ENCODE measurements around the gene LDB2. TPM values are rescaled to one million over a fixed set of nuclear protein-coding genes. Genes with fewer than 3 reads are reported as not detected.

The LDB2 gene
- total and polyA plus RNA-seq, 2 of the 8 experiments (the other 6 are each of a cell fraction or from before 2014, with no cell fraction given), result 57.0 to 140 TPM

DNA sequence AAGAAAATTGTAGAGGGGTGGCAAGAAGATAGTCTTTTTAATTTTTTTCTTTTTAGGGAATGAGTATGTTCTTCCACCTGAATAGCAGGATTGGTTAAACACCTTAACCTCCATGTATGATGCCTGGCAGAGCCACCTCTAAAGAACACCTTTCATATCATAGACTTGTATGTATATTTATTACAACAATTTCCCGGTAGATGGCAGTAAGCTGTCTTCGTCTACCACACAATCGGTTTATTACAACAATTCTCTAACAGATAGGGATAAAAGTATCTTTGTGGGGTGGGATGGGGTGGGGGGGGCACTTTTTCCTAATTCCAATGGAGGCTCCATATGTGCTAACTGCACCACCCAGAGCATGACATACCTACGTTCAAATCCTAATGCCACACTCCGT, 255.5 kb downstream of the LDB2 start:
- Histone ChIP-seq H3K23ac (ENCODE audit: insufficient read length) (no peak overlapping the region), H2BK5ac (ENCODE audit: low read depth, low read length) (no peak overlapping the region), H3K36me3 (ENCODE audit: control insufficient read depth in 2 of 4, insufficient read depth in 4 of 4, low read length in 3 of 4) (no peaks in the 10 kb centered on the region), H2BK12ac (ENCODE audit: low read depth, low read length) (no peak overlapping the region), H3K79me1 (ENCODE audit: low read depth, low read length) (no peaks in the 10 kb centered on the region), H4K8ac (ENCODE audit: extremely low read depth, insufficient read depth, low read length) (no peak overlapping the region), H2AK5ac (ENCODE audit: low read depth, low read length) (no peak overlapping the region), H4K20me1 (replicated peaks in 1 of 2; ENCODE audit: control insufficient read depth in 1 of 2, insufficient read depth in 2 of 2, low read length in 2 of 2) (peaks cover 0 to 2% of the 10 kb centered on the region in 2 experiments), H3K9ac (replicated peaks in 1 of 4; ENCODE audit: extremely low read depth in 1 of 4, low read depth in 3 of 4, low read length in 3 of 4) (no peak overlapping the region), H3K27me3 (replicated peaks in 1 of 4; ENCODE audit: control insufficient read depth in 3 of 4, extremely low read depth in 1 of 4, insufficient read depth in 3 of 4, low read length in 3 of 4) (no peaks in the 10 kb centered on the region), H3K18ac (ENCODE audit: extremely low read depth, low read length) (no peak overlapping the region), H2BK20ac (ENCODE audit: low read length) (no peak overlapping the region), H3K4me1 (replicated peaks in 1 of 4; ENCODE audit: control insufficient read depth in 3 of 4, insufficient read depth in 4 of 4, low read length in 3 of 4) (no peaks in the 10 kb centered on the region), H3K4ac (replicated peaks; ENCODE audit: insufficient read length, low read depth, low read length) (no peak overlapping the region), H3K23me2 (ENCODE audit: low read depth, low read length) (no peaks in the 10 kb centered on the region), H3K4me3 (ENCODE audit: extremely low read depth in 1 of 4, insufficient read depth in 2 of 4, low read depth in 3 of 4, low read length in 4 of 4) (no peak overlapping the region), H3K27ac (ENCODE audit: low read depth, low read length) (no peak overlapping the region), H2BK15ac (ENCODE audit: low read length) (no peak overlapping the region), H4K91ac (replicated peaks; ENCODE audit: insufficient read length, low read length) (no peak overlapping the region), H3K9me3 (ENCODE audit: insufficient read depth in 2 of 2, low read depth in 1 of 2, low read length in 1 of 2) (no peaks in the 10 kb centered on the region), H3K14ac (ENCODE audit: insufficient read length) (no peak overlapping the region), H3K56ac (replicated peaks; ENCODE audit: insufficient read length, low read depth, low read length) (no peak overlapping the region), H2AFZ (ENCODE audit: low read length) (no peak overlapping the region), H4K5ac (ENCODE audit: insufficient read length, low read depth, low read length) (no peak overlapping the region), H3K79me2 (ENCODE audit: control insufficient read depth in 1 of 2, insufficient read depth in 2 of 2, low read length in 2 of 2) (no peaks in the 10 kb centered on the region), H3K4me2 (ENCODE audit: insufficient read depth in 1 of 2, low read depth in 2 of 2, low read length in 2 of 2) (no peak overlapping the region), H2BK120ac (replicated peaks; ENCODE audit: low read depth, low read length) (no peak overlapping the region)
- peak in 1 of 2 experiments; percentile 8; a peak in 1 of 4 replicates for TF ChIP-seq RAD21 (IDR thresholded peaks at IDR 0.05 in 1 of 2, conservative IDR thresholded peaks at IDR 0.05 in 1 of 2; ENCODE audit: low read depth in 2 of 2, low read length in 2 of 2)
- no peak for TF ChIP-seq RBBP5 (IDR thresholded peaks at IDR 0.05; ENCODE audit: borderline replicate concordance, low read depth, low read length)
- CTCF ChIA-PET (ENCODE audit: partially characterized antibody), result interaction anchor here (0.6 to 1.7 kb wide), 4 partner anchors 9 to 54 kb away, joined by 3 to 5 read pairs (median 3); no protein-coding TSS in a partner anchor
- FAIRE-seq (no peak), DNase-seq (ENCODE audit: low read depth in 1 of 2, low spot score in 2 of 2) (no peak)
- 90% methylated on average over 5 of the region's 5 CpGs; no CpG with 5 or more reads in 1 of the 2 experiments for WGBS, 2 experiments (ENCODE audit: extremely low coverage in 1 of 2, insufficient coverage in 1 of 2, insufficient read length in 1 of 2, insufficient replicate concordance in 2 of 2, low coverage in 1 of 2, low lambda C conversion rate in 2 of 2, missing lambda C conversion rate in 1 of 2)
- POLR2A ChIA-PET (ENCODE audit: partially characterized antibody), result no interaction called here

Data from H1 (cell line).